ENCODE data around the gene CDK5RAP2.

DNA sequence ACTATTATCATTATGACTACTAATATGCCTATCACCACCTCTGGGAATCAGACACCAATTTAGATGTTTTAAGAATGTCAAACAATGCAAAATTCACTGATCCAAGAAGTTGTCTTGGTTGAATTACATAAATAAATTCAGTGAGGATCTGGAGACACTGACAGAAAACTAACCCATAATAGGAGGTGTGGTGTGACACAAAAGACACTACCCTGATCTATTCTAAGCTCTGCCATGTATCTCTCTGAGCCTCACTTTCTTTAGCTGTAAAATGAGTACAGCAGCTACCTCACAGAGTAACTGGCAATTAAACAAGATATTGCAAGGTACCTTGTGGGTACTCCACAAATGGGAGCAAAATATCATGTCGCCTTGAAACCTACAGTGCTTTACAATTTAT lies 7.5 kb downstream of the CDK5RAP2 start:
- no peak for TF ChIP-seq POLR2AphosphoS5 (IDR thresholded peaks at IDR 0.05; ENCODE audit: borderline replicate concordance, low read depth, low read length)
- TF ChIP-seq EZH2 (IDR thresholded peaks at IDR 0.05): no peak
